IMR-90 (cell line): ENCODE data around the gene NOS1AP. TPM values are rescaled to one million over a fixed set of nuclear protein-coding genes. Genes with fewer than 3 reads are reported as not detected.
A peak's percentile ranks its signal among the peaks of the same experiment; 100 is the strongest.

Experiments used
- ATAC-seq: fragments of 200-7000 bp; cut with Tn5 transposase; 2 replicates; pipeline ENCODE4 v1.9.1; 2020; ENCODE audit warnings: low read depth, mild to moderate bottlenecking, moderate library complexity
- Bru-seq: library from RNA; stranded (reverse); fragments of 400-500 nt; gene quantifications from one replicate; lab custom pipeline; 2021; lab: Mats Ljungman, UMichigan
- BruChase-seq, 2 experiments: library from RNA; stranded (reverse); fragments of 400-500 nt; gene quantifications; one replicate each; lab custom pipeline; 2021; lab: Mats Ljungman, UMichigan
- BruUV-seq: library from RNA; stranded (reverse); fragments of 400-500 nt; replicated peaks from 2 replicates; lab custom pipeline; 2021; lab: Mats Ljungman, UMichigan
- CTCF ChIA-PET: fragments of 300-600 bp; formaldehyde crosslinking; extraction: SDS; loops from one replicate; lab custom pipeline; 2021; ENCODE audit warnings: antibody characterized with exemption; lab: Yijun Ruan, JAX
- POLR2A ChIA-PET: fragments of 300-600 bp; sonication (Branson Sonifier 250); formaldehyde crosslinking; loops from one replicate; lab custom pipeline; 2022; ENCODE audit warnings: antibody characterized with exemption; ENCODE audit not compliant: unreplicated experiment; lab: Charles Lee
- DNase-seq: peaks from one replicate; pipeline ENCODE4 v3.0.0; 2013
- H2AFZ ChIP-seq: replicated peaks from 2 replicates; pipeline ENCODE3; 2013; ENCODE audit warnings: low read length, mild to moderate bottlenecking; ENCODE audit not compliant: poor library complexity
- H2AK5ac ChIP-seq: 2 replicates; pipeline ENCODE4 v1.6.1; 2013; ENCODE audit warnings: low read depth, low read length, inconsistent platforms
- H2AK9ac ChIP-seq: replicated peaks from 2 replicates; pipeline ENCODE3; 2013; ENCODE audit warnings: mild to moderate bottlenecking, low read depth, low read length, moderate library complexity; ENCODE audit not compliant: poor library complexity
- H2BK120ac ChIP-seq: 2 replicates; pipeline ENCODE4 v1.6.1; 2013; ENCODE audit warnings: low read depth, low read length, inconsistent platforms
- H2BK15ac ChIP-seq: 3 replicates; pipeline ENCODE4 v1.6.1; 2013; ENCODE audit warnings: low read depth, low read length, inconsistent platforms
- H2BK20ac ChIP-seq: 2 replicates; pipeline ENCODE4 v1.6.1; 2013; ENCODE audit warnings: low read depth, mild to moderate bottlenecking, inconsistent platforms, low read length, moderate library complexity
- H2BK5ac ChIP-seq: 2 replicates; pipeline ENCODE4 v1.6.1; 2013; ENCODE audit warnings: mild to moderate bottlenecking, low read depth, low read length, inconsistent platforms; ENCODE audit not compliant: poor library complexity, severe bottlenecking
- H3K14ac ChIP-seq: replicated peaks from 2 replicates; pipeline ENCODE4 v1.6.1; 2013; ENCODE audit warnings: low read depth, low read length, inconsistent platforms
- H3K18ac ChIP-seq: 2 replicates; pipeline ENCODE4 v1.6.1; 2013; ENCODE audit warnings: low read depth, low read length, control low read depth
- H3K23ac ChIP-seq: 2 replicates; pipeline ENCODE4 v1.6.1; 2013; ENCODE audit warnings: low read depth, low read length, inconsistent platforms
- H3K27ac ChIP-seq: 2 replicates; pipeline ENCODE4 v1.5.1; 2013; ENCODE audit warnings: mild to moderate bottlenecking, control low read depth, low read length; ENCODE audit not compliant: insufficient read depth
- H3K27me3 ChIP-seq: 2 replicates; pipeline ENCODE4 v1.6.1; 2013; ENCODE audit warnings: low read length; ENCODE audit not compliant: control insufficient read depth, insufficient read depth
- H3K36me3 ChIP-seq: 2 replicates; pipeline ENCODE4 v1.6.1; 2013; ENCODE audit warnings: low read length, mixed read lengths; ENCODE audit not compliant: control insufficient read depth, insufficient read depth
- H3K4ac ChIP-seq: 2 replicates; pipeline ENCODE4 v1.6.1; 2013; ENCODE audit warnings: low read depth, low read length, inconsistent platforms
- H3K4me1 ChIP-seq: 2 replicates; pipeline ENCODE4 v1.6.1; 2013; ENCODE audit warnings: low read length, mixed read lengths; ENCODE audit not compliant: control insufficient read depth, insufficient read depth
- H3K4me2 ChIP-seq: 2 replicates; pipeline ENCODE4 v1.6.1; 2013; ENCODE audit warnings: low read depth, mild to moderate bottlenecking, control low read depth, low read length, moderate library complexity
- H3K4me3 ChIP-seq: 2 replicates; pipeline ENCODE4 v1.5.1; 2013; ENCODE audit warnings: low read depth, mild to moderate bottlenecking, control low read depth, low read length, moderate library complexity; ENCODE audit not compliant: insufficient read depth
- H3K56ac ChIP-seq: 2 replicates; pipeline ENCODE4 v1.6.1; 2013; ENCODE audit warnings: low read length, inconsistent platforms; ENCODE audit not compliant: insufficient read depth; ENCODE audit errors: extremely low read depth
- H3K79me1 ChIP-seq, 2 experiments: 2 replicates each; pipeline ENCODE4 v1.6.1; 2013; ENCODE audit warnings: low read length in 2 of 2, inconsistent platforms in 1 of 2, low read depth in 1 of 2
- H3K9ac ChIP-seq: 2 replicates; pipeline ENCODE4 v1.6.1; 2013; ENCODE audit warnings: low read depth, low read length, control low read depth
- H3K9me1 ChIP-seq: 2 replicates; pipeline ENCODE4 v1.6.1; 2013; ENCODE audit warnings: low read length, inconsistent platforms; ENCODE audit not compliant: insufficient read depth
- H3K9me3 ChIP-seq: 2 replicates; pipeline ENCODE4 v1.6.1; 2013; ENCODE audit warnings: low read length; ENCODE audit not compliant: control insufficient read depth, insufficient read depth
- H4K20me1 ChIP-seq: 2 replicates; pipeline ENCODE4 v1.6.1; 2013; ENCODE audit warnings: low read length, inconsistent platforms; ENCODE audit not compliant: insufficient read depth
- H4K5ac ChIP-seq: 2 replicates; pipeline ENCODE4 v1.6.1; 2013; ENCODE audit warnings: mild to moderate bottlenecking, low read depth, low read length, control low read depth
- H4K8ac ChIP-seq, 2 experiments: 2 replicates each; pipeline ENCODE4 v1.6.1; 2013; ENCODE audit warnings: low read depth in 2 of 2, low read length in 2 of 2, control low read depth in 1 of 2, inconsistent platforms in 1 of 2
- H4K91ac ChIP-seq: 2 replicates; pipeline ENCODE4 v1.6.1; 2013; ENCODE audit warnings: low read depth, low read length, inconsistent platforms; ENCODE audit not compliant: insufficient read depth
- CEBPB ChIP-seq: IDR thresholded peaks from 2 replicates; pipeline ENCODE4 v1.6.1; 2012; ENCODE audit warnings: low read depth, low read length, improper control_type of control experiment
- MAZ ChIP-seq: IDR thresholded peaks from 2 replicates; pipeline ENCODE4 v1.6.1; 2012; ENCODE audit warnings: low read depth, mild to moderate bottlenecking, low read length, improper control_type of control experiment, moderate library complexity, borderline replicate concordance
- WGBS, 2 experiments: methylation state at CpG; one replicate each; pipeline versions ENCODE4 v1.1.5 to v1.1.7; 2013; ENCODE audit warnings: missing lambda C conversion rate in 2 of 2; ENCODE audit not compliant: insufficient read length in 1 of 2; ENCODE audit errors: extremely low coverage in 2 of 2; 5-methylcytosine and 5-hydroxymethylcytosine counted together
- dilution Hi-C: fragments of 300-500 bp; cut with HindIII; formaldehyde crosslinking; loops from one replicate; pipeline ENCODE4 v1.14.3; 2018; ENCODE audit warnings: low sequenced_read_pairs; ENCODE audit not compliant: unreplicated experiment
- in situ Hi-C: fragments of 300-500 bp; cut with MboI; formaldehyde crosslinking; loops from 3 replicates; pipeline ENCODE4 v1.14.3; 2019; ENCODE audit warnings: low sequenced_read_pairs, inconsistent platforms, mixed read lengths
- intact Hi-C: fragments of 100-400 bp; cut with micrococcal nuclease; formaldehyde crosslinking; loops from 2 replicates; pipeline ENCODE4 v1.10.0; 2022
- long read RNA-seq: library from polyadenylated mRNA; unstranded; transcript quantifications from one replicate; pipeline ENCODE4 v2.0.0, GENCODE V29; 2021; ENCODE audit not compliant: unreplicated experiment
- polyA plus RNA-seq, 3 experiments: library from polyadenylated mRNA; depleted of rRNA; stranded (reverse); fragments of >200 nt; gene quantifications; 2 replicates each; pipeline ENCODE4 v1.2.3, GENCODE V29; 2012; ENCODE audit warnings: low replicate concordance in 1 of 3
- total RNA-seq: library from RNA; depleted of rRNA; stranded (reverse); fragments of >200 nt; gene quantifications from 2 replicates; pipeline ENCODE4 v1.2.3, GENCODE V29; 2012; rRNA removed

NOS1AP gene
- total RNA-seq: under 0.01 and 0.18 TPM in 2 replicates
- polyA plus RNA-seq (2012; rRNA removed): 0.19 and 0.20 TPM in 2 replicates
- 0.09 and 0.11 TPM in 2 replicates for polyA plus RNA-seq (2012; cell fraction: cytosol; rRNA removed)
- polyA plus RNA-seq (2012; cell fraction: nucleus; rRNA removed; ENCODE audit: low replicate concordance): 0.25 and 0.51 TPM in 2 replicates
- Bru-seq, nascent RNA: percentile 22 among the genes with signal in this experiment
- percentile 19 among the genes with signal in this experiment for BruChase-seq, experiment 1, labeled RNA remaining after a 6-hour chase
- percentile 18 among the genes with signal in this experiment for BruChase-seq, experiment 2, labeled RNA remaining after a 2-hour chase
- long read RNA-seq: 0 reads

- ATAC-seq (peak; percentile 99), DNase-seq (no peak)
- Histone ChIP-seq H2BK5ac (no peak within 1 kb of the TSS), H2BK20ac (no peak within 1 kb of the TSS), H3K4me1 (no peaks in the 10 kb centered on the region; the same call in 1 of the 2 replicates), H4K91ac (no peak within 1 kb of the TSS), H3K9me1 (no peaks in the 10 kb centered on the region), H3K79me1 (no peaks in the 10 kb centered on the region), H3K9ac (peak within 1 kb of the TSS; percentile 29; the same call in 1 of the 2 replicates), H2AK9ac (no peak within 1 kb of the TSS), H4K20me1 (no peaks in the 10 kb centered on the region), H3K4me3 (peak within 1 kb of the TSS; percentile 78), H3K14ac (no peak within 1 kb of the TSS), H4K8ac (no peak within 1 kb of the TSS), H3K4me2 (peak within 1 kb of the TSS; percentile 80), H3K36me3 (no peaks in the 10 kb centered on the region), H3K9me3 (peaks cover 1% of the 10 kb centered on the region), H3K4ac (no peak within 1 kb of the TSS), H3K27ac (no peak within 1 kb of the TSS; the same call in 1 of the 2 replicates), H2BK120ac (no peak within 1 kb of the TSS), H2BK15ac (no peak within 1 kb of the TSS), H3K23ac (no peak within 1 kb of the TSS), H4K5ac (no peak within 1 kb of the TSS), H3K18ac (no peak within 1 kb of the TSS), H3K56ac (no peak within 1 kb of the TSS), H2AFZ (peak within 1 kb of the TSS; percentile 84), H2AK5ac (no peak within 1 kb of the TSS), H3K27me3 (peaks cover 53% of the 10 kb centered on the region)
- BruUV-seq: no TSS peak
- WGBS, 2 experiments: 1% methylated on average over 37 of the region's 95 CpGs; no CpG with 5 or more reads in 1 of the 2 experiments
- intact Hi-C loops (no loop called here), in situ Hi-C loops (no loop called here), dilution Hi-C loops (no loop called here)
- POLR2A ChIA-PET: no interaction called here
- TF ChIP-seq CEBPB (no peak), MAZ (peak; percentile 28; the same call in 1 of the 2 replicates)
- CTCF ChIA-PET: interaction anchor here (1.6 kb wide), 1 partner anchor 13 kb away, joined by 6 read pairs; no protein-coding TSS in a partner anchor
Measured at GRCh38 chr1:162069334-162070093, at the start of gene NOS1AP. NOS1AP (plus strand) TSS chr1:162069691; CDS start chr1:162070178, 487 bp downstream.
